ENCODE measurements around the gene MCU.
"Not testable (repeated sequence)": the region's sequence is repeated elsewhere in the genome, so short reads cannot be mapped to it uniquely, and the experiment has no call there.

MCU gene

DNA sequence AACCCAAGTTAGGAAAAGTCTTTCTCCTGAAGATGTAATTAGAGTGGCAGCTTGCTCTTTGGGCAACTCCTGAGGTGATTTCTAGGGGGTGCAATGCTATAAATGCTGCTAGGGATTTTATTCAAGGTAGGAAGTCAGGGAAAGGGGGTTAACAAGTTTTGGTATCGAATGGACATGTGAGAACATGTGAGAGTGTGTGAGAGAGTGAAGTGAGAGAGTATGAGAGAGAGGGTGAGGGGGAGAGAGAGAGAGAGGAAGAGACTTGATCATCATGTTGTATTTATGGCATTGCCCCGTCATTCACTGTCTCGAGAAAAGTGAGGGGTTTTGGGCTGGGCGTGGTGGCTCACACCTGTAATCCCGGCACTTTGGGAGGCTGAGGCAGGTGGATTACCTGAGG is 50.9 kb downstream of the MCU start:
- Histone ChIP-seq H3K36me3 (ENCODE audit: control insufficient read depth in 2 of 2, insufficient read depth in 2 of 2, low read length in 2 of 2) (no peaks in the 10 kb centered on the region), H3K27ac (ENCODE audit: low read length) (no peak overlapping the region), H3K27me3 (ENCODE audit: control insufficient read depth in 1 of 2, insufficient read depth in 2 of 2, low read length in 2 of 2) (no peaks in the 10 kb centered on the region), H3K9ac (ENCODE audit: low read length in 2 of 2) (no peak overlapping the region), H3K4me3 (ENCODE audit: low read length in 2 of 2) (no peak overlapping the region), H3K4me1 (ENCODE audit: control insufficient read depth, insufficient read depth, low read length) (peaks cover 13% of the 10 kb centered on the region), H3K9me3 (ENCODE audit: control insufficient read depth in 2 of 2, low read length in 2 of 2) (no peaks in the 10 kb centered on the region)

DNA sequence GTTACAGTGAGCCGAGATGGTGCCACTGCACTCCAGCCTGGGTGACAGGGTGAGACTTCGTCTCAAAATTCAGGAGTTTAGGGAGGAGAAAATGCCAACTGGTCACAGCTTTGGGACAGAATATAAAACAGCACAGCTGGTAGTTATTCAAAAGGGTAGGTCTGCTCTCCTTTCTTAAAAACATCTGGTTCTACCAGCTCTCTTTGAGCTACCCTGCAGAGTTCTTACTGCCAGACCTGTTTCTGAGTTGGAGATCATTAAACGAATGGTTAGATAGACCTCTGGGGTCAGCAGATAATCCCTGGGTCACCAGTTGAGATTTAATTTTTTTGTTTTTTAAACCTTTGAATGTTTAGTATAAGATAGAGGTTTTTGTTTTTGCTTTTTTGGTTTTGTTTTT is 52.6 kb downstream of the MCU start:
- H3K36me3 ChIP-seq (ENCODE audit: control insufficient read depth in 2 of 2, insufficient read depth in 2 of 2, low read length in 2 of 2): no peaks in the 10 kb centered on the region
- no peak overlapping the region for H3K4me3 ChIP-seq (ENCODE audit: low read length in 2 of 2)
- no peak overlapping the region for H3K27ac ChIP-seq (ENCODE audit: low read length)
- no peak overlapping the region for H3K9ac ChIP-seq (ENCODE audit: low read length in 2 of 2)
- no peaks in the 10 kb centered on the region for H3K27me3 ChIP-seq (ENCODE audit: control insufficient read depth in 1 of 2, insufficient read depth in 2 of 2, low read length in 2 of 2)
- H3K9me3 ChIP-seq (ENCODE audit: control insufficient read depth in 2 of 2, low read length in 2 of 2): no peaks in the 10 kb centered on the region
- peaks cover 6% of the 10 kb centered on the region for H3K4me1 ChIP-seq (ENCODE audit: control insufficient read depth, insufficient read depth, low read length)

DNA sequence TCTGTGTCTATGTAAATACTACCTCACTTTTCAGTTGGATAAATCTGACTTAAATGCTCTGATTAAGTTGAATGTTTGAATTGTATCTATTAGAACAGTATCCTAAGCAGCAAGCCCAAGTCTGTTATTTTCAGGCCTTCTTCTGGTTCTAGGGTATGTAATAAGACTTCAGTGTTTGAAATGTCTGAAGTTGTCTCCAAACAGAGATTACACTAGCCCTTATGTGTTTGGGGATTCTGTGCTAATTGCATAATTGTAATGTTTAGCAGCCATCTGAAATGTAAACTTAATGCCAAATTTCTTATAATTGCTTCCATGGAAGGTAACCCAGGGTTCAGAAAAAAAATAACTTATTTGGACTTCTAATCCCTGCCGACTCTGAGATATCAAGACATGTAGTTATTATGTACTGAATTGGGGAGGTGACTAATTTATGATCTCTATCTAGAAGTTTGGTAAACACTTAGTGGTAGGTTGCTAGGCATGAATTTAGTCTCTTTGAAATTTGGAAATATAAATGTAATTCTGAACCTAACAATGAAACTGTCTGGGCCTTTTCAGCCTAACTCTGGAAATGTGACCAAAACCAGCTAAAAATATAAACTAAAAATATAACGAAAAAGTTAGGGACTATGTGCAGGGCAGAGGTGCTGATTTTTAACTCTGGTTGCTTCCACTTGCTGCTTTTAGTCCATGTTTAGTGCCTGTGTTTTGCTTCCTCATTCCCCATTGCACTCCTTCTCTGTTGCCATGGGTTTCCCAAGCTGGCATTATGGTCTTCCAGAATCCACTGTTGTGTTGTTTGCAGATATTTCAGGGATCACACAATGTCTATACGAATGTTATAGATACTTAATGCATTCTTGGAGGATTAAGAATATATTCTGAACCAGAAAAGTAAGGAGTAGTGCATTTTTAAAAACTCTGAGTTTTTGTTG is 54.8 kb downstream of the MCU start:
- no peak overlapping the region for H3K4me3 ChIP-seq (ENCODE audit: low read length in 2 of 2)
- no peak overlapping the region for H3K9ac ChIP-seq (ENCODE audit: low read length in 2 of 2)
- H3K4me1 ChIP-seq (ENCODE audit: control insufficient read depth, insufficient read depth, low read length): peaks cover 4% of the 10 kb centered on the region
- no peaks in the 10 kb centered on the region for H3K9me3 ChIP-seq (ENCODE audit: control insufficient read depth in 2 of 2, low read length in 2 of 2)
- no peak overlapping the region for H3K27ac ChIP-seq (ENCODE audit: low read length)
- H3K36me3 ChIP-seq (ENCODE audit: control insufficient read depth in 2 of 2, insufficient read depth in 2 of 2, low read length in 2 of 2): no peaks in the 10 kb centered on the region
- no peaks in the 10 kb centered on the region for H3K27me3 ChIP-seq (ENCODE audit: control insufficient read depth in 1 of 2, insufficient read depth in 2 of 2, low read length in 2 of 2)

DNA sequence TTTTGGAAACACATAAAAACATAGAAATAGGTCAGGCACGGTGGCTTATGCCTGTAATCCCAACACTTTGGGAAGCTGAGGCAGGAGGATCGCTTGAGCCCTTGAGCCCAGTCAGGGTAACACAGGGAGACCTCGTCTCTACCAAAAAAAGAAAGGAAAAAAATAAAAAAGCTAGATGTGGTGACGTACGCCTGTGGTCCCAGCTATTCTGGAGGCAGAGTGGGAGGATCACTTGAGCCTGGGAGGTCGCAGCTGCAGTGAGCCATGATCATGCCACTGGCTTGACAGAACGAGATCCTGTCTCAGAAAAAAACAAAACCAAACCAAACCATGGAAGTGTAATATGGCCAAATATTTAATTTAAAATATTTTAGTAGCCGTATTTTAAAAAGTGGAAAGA is 55.6 kb downstream of the MCU start:
- no peaks in the 10 kb centered on the region for H3K9me3 ChIP-seq (ENCODE audit: control insufficient read depth in 2 of 2, low read length in 2 of 2)
- H3K27me3 ChIP-seq (ENCODE audit: control insufficient read depth in 1 of 2, insufficient read depth in 2 of 2, low read length in 2 of 2): no peaks in the 10 kb centered on the region
- no peak overlapping the region for H3K4me3 ChIP-seq (ENCODE audit: low read length in 2 of 2)
- no peak overlapping the region for H3K27ac ChIP-seq (ENCODE audit: low read length)
- no peak overlapping the region for H3K9ac ChIP-seq (ENCODE audit: low read length in 2 of 2)
- H3K36me3 ChIP-seq (ENCODE audit: control insufficient read depth in 2 of 2, insufficient read depth in 2 of 2, low read length in 2 of 2): no peaks in the 10 kb centered on the region
- peaks cover 4% of the 10 kb centered on the region for H3K4me1 ChIP-seq (ENCODE audit: control insufficient read depth, insufficient read depth, low read length)

DNA sequence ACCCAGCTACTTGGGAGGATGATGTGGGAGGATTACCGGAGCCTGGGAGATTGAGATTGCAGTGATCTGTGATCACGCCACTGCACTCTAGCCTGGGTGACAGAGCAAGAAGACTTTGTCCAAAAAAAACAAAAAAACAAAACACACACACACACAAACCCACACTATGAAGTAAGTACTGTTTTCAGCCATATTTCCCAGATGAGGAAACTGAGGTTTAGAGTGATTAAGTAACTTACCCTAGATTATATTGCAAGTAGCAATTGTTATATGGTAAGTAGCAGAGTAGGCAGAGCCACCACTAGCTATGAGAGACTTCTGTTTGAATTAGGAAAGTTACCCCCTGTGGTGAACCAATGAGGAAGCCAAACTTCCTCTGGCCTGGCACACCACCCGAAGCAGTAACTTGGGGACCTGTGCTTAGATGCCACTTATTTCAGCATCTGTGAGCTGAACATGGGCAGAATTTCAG is 61.9 kb downstream of the MCU start:
- H3K36me3 ChIP-seq (ENCODE audit: control insufficient read depth in 2 of 2, insufficient read depth in 2 of 2, low read length in 2 of 2): no peaks in the 10 kb centered on the region
- H3K4me1 ChIP-seq (ENCODE audit: control insufficient read depth, insufficient read depth, low read length): no peaks in the 10 kb centered on the region
- H3K4me3 ChIP-seq (ENCODE audit: low read length in 2 of 2): no peak overlapping the region
- H3K9me3 ChIP-seq (ENCODE audit: control insufficient read depth in 2 of 2, low read length in 2 of 2): no peaks in the 10 kb centered on the region
- H3K27ac ChIP-seq (ENCODE audit: low read length): no peak overlapping the region
- H3K9ac ChIP-seq (ENCODE audit: low read length in 2 of 2): no peak overlapping the region
- no peaks in the 10 kb centered on the region for H3K27me3 ChIP-seq (ENCODE audit: control insufficient read depth in 1 of 2, insufficient read depth in 2 of 2, low read length in 2 of 2)

DNA sequence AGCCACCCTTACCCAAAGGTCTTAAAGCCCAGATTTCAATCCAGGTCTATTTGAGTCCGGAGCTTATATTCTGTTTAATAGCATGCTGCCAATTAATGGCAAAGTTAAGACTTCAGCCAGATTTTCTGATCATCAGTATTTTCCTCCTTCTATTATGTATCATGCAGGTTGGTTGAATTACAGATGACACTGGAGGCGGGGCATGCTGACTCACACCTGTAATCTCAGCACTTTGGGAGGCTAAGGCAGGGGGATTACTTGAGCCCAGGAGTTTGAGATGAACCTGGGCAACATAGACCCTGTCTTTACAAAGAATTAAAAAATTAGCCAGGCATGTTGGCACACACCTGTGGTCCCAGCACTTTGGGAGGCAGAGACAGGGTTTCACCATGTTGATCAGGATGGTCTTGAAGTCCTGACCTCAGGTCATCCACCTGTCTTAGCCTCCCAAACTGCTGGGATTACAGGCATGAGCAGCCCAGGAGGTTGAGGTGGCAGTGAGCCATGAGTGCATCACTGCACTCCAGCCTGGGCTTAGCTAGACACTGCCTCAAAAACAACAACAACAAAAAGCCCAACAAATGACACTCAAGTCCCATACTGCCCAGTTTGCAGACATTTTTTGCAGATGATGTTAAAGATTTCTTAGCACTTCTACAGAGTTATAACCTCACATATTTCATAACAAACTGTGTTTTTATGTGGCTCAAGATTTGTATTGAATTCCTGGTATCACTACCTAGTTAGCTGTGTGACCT is 62.5 kb downstream of the MCU start:
- no peaks in the 10 kb centered on the region for H3K4me1 ChIP-seq (ENCODE audit: control insufficient read depth, insufficient read depth, low read length)
- H3K9me3 ChIP-seq (ENCODE audit: control insufficient read depth in 2 of 2, low read length in 2 of 2): no peaks in the 10 kb centered on the region
- H3K27me3 ChIP-seq (ENCODE audit: control insufficient read depth in 1 of 2, insufficient read depth in 2 of 2, low read length in 2 of 2): no peaks in the 10 kb centered on the region
- H3K36me3 ChIP-seq (ENCODE audit: control insufficient read depth in 2 of 2, insufficient read depth in 2 of 2, low read length in 2 of 2): no peaks in the 10 kb centered on the region
- no peak overlapping the region for H3K27ac ChIP-seq (ENCODE audit: low read length)
- no peak overlapping the region for H3K4me3 ChIP-seq (ENCODE audit: low read length in 2 of 2)
- no peak overlapping the region for H3K9ac ChIP-seq (ENCODE audit: low read length in 2 of 2)

DNA sequence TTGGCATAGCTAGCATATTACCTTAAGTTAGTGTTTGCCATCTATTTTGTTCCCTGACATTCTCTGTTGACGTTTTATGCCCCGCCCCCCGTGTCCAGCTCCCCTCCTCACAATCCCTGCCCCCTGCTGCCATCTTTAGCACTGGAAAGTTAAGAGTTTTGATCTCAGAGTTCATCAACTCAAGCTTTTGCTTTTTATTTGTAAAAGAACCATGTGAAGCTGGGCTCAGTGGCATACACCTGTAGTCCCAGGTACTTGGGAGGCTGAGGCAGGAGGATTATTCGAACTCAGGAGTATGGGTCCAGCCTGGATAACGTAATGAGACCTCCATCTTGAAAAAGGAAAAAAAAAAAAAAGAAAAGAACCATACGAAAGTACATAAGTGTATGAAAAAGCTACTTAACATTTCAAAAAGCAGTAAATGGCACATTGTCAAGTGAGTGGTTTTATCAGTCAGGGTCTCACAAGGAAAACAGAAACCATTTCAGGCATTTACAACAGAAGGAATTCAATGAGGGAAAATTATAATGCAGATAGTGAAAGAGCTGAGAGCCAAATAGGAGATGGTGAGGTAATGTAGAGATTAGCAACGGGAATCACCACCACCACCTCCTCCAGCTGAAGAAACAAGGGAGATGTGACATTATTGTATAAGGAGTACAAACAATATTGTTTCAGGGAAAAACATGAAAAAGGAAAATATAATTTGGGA is 64.9 kb downstream of the MCU start:
- H3K9me3 ChIP-seq (ENCODE audit: control insufficient read depth in 2 of 2, low read length in 2 of 2): no peaks in the 10 kb centered on the region
- H3K4me3 ChIP-seq (ENCODE audit: low read length in 2 of 2): no peak overlapping the region
- no peak overlapping the region for H3K27ac ChIP-seq (ENCODE audit: low read length)
- no peak overlapping the region for H3K9ac ChIP-seq (ENCODE audit: low read length in 2 of 2)
- H3K36me3 ChIP-seq (ENCODE audit: control insufficient read depth in 2 of 2, insufficient read depth in 2 of 2, low read length in 2 of 2): no peaks in the 10 kb centered on the region
- H3K27me3 ChIP-seq (ENCODE audit: control insufficient read depth in 1 of 2, insufficient read depth in 2 of 2, low read length in 2 of 2): no peaks in the 10 kb centered on the region
- H3K4me1 ChIP-seq (ENCODE audit: control insufficient read depth, insufficient read depth, low read length): no peaks in the 10 kb centered on the region

DNA sequence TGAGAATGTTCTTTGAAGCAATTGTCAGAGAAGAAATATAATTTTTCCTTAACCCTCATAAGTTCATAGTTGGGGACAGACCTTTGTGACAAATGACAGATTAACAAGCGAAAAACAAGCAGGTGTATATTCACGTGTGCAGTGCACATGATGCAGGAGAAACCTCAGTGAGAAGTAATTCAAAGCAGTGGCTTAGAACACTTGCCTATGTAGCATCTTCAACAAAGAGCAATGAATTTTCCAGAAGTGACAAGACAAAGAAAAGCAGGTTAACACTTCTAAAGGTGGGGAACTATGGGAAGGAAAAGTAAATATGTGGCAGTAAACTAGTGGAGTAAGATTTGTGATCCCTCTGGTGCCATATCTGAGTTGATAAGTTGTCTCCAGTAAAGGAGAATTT is 65.8 kb downstream of the MCU start:
- H3K4me3 ChIP-seq (ENCODE audit: low read length in 2 of 2): no peak overlapping the region
- H3K27me3 ChIP-seq (ENCODE audit: control insufficient read depth in 1 of 2, insufficient read depth in 2 of 2, low read length in 2 of 2): no peaks in the 10 kb centered on the region
- no peaks in the 10 kb centered on the region for H3K36me3 ChIP-seq (ENCODE audit: control insufficient read depth in 2 of 2, insufficient read depth in 2 of 2, low read length in 2 of 2)
- H3K4me1 ChIP-seq (ENCODE audit: control insufficient read depth, insufficient read depth, low read length): no peaks in the 10 kb centered on the region
- no peak overlapping the region for H3K27ac ChIP-seq (ENCODE audit: low read length)
- no peak overlapping the region for H3K9ac ChIP-seq (ENCODE audit: low read length in 2 of 2)
- no peaks in the 10 kb centered on the region for H3K9me3 ChIP-seq (ENCODE audit: control insufficient read depth in 2 of 2, low read length in 2 of 2)

DNA sequence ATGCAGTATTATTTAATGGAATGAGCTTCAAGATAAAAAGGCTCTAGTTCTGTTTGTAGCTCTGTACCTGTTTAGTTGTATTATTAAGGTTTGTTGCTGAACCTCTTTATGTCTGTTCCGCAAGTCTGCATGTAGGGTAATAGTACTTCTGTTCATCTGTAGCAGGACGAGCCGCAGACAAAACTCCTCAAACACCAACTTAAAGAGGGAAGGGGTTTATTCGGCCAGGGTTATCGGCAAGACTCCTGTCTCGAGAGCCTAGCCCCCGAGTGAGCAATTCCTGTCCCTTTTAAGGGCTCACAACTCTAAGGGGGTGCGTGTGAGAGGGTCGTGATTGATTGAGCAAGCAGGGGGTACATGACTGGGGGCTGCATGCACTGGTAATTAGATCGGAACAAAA is 67.0 kb downstream of the MCU start:
- H3K27me3 ChIP-seq (ENCODE audit: control insufficient read depth in 1 of 2, insufficient read depth in 2 of 2, low read length in 2 of 2); H3K9ac ChIP-seq (ENCODE audit: low read length in 2 of 2); H3K4me1 ChIP-seq (ENCODE audit: control insufficient read depth, insufficient read depth, low read length); H3K9me3 ChIP-seq (ENCODE audit: control insufficient read depth in 2 of 2, low read length in 2 of 2); H3K36me3 ChIP-seq (ENCODE audit: control insufficient read depth in 2 of 2, insufficient read depth in 2 of 2, low read length in 2 of 2); H3K27ac ChIP-seq (ENCODE audit: low read length); H3K4me3 ChIP-seq (ENCODE audit: low read length in 2 of 2): not testable (repeated sequence)

DNA sequence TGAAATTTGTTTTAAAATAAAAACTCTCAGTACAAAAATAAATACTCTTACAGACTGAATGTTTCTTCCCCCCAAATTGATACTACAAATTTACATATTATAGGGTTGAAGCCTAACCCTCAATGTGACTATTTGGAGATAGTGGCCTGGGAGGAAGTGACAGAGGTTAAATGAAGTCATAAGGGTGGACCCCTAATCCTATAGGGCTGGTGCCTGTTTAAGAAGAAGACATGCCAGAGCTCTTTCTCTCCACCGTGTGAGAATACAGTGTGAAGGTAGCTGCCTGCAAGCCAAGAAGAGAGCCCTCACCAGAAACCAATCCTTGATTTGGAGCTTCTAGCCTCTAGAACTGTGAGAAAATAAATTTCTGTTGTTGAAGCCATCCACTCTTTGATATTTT is 67.6 kb downstream of the MCU start:
- H3K9ac ChIP-seq (ENCODE audit: low read length in 2 of 2): no peak overlapping the region
- no peaks in the 10 kb centered on the region for H3K9me3 ChIP-seq (ENCODE audit: control insufficient read depth in 2 of 2, low read length in 2 of 2)
- H3K4me1 ChIP-seq (ENCODE audit: control insufficient read depth, insufficient read depth, low read length): no peaks in the 10 kb centered on the region
- H3K27ac ChIP-seq (ENCODE audit: low read length): no peak overlapping the region
- H3K36me3 ChIP-seq (ENCODE audit: control insufficient read depth in 2 of 2, insufficient read depth in 2 of 2, low read length in 2 of 2): no peaks in the 10 kb centered on the region
- no peak overlapping the region for H3K4me3 ChIP-seq (ENCODE audit: low read length in 2 of 2)
- no peaks in the 10 kb centered on the region for H3K27me3 ChIP-seq (ENCODE audit: control insufficient read depth in 1 of 2, insufficient read depth in 2 of 2, low read length in 2 of 2)

All from stomach smooth muscle (tissue), 2 donors.